ENCODE data around the gene CCDC192. TPM values are rescaled to one million over a fixed set of nuclear protein-coding genes. Genes with fewer than 3 reads are reported as not detected.

The CCDC192 gene
- total RNA-seq, 1 donor from 2014 or later, result 2.1 TPM

DNA sequence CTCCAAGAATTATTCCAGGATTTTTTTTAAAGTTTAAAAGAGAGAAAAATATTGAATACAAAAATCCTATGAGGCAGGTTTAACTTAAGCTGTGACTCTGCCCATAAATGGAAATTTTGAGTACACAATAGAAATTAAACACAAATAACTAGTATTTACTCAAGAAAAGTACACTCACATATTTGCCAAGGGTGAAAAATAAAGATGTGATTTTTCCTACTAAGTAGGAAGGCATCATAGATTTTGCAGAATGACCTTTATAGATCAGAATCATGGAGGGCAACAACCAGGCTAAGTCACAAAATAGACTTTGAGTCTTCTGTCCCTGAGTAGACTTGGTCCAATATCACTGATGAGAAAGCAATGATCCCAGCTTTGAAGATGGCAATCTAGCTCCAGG, 277.7 kb downstream of the CCDC192 start:
- Mint-ChIP-seq H3K4me3 (no peak overlapping the region), H3K27me3 (ENCODE audit: low read depth) (no peaks in the 10 kb centered on the region), H3K36me3 (no peaks in the 10 kb centered on the region), H3K27ac (no peak overlapping the region), H3K9me3 (no peaks in the 10 kb centered on the region), H3K4me1 (peaks cover 23% of the 10 kb centered on the region)
- TF ChIP-seq, protein P1, sequence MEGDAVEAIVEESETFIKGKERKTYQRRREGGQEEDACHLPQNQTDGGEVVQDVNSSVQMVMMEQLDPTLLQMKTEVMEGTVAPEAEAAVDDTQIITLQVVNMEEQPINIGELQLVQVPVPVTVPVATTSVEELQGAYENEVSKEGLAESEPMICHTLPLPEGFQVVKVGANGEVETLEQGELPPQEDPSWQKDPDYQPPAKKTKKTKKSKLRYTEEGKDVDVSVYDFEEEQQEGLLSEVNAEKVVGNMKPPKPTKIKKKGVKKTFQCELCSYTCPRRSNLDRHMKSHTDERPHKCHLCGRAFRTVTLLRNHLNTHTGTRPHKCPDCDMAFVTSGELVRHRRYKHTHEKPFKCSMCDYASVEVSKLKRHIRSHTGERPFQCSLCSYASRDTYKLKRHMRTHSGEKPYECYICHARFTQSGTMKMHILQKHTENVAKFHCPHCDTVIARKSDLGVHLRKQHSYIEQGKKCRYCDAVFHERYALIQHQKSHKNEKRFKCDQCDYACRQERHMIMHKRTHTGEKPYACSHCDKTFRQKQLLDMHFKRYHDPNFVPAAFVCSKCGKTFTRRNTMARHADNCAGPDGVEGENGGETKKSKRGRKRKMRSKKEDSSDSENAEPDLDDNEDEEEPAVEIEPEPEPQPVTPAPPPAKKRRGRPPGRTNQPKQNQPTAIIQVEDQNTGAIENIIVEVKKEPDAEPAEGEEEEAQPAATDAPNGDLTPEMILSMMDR (IDR thresholded peaks at IDR 0.05; ENCODE audit: unreplicated experiment), result no peak
- no peak for DNase-seq (ENCODE audit: low spot score in 2 of 2, unreplicated experiment in 2 of 2)

DNA sequence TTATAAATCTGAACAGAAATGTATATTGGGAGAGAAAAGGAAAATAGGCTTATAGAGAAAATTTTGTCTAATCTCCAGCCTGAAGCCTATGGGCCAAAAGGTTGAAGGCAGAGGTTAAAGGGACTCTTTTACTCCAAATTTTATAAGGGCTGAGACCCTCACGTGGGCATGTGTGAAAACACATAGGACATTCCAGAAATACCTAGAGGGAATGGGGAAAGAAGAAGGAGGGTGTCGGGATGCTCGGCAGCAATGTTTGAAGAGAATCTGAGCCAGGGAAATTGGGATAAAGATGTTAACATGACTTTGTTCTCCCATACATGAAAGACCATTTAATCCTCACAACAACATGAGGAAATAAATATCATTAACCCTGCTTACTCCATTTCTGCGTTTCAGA, 278.3 kb downstream of the CCDC192 start:
- no peak for DNase-seq (ENCODE audit: low spot score in 2 of 2, unreplicated experiment in 2 of 2)
- Mint-ChIP-seq H3K9me3 (no peaks in the 10 kb centered on the region), H3K4me3 (no peak overlapping the region), H3K4me1 (peaks cover 23% of the 10 kb centered on the region), H3K27me3 (ENCODE audit: low read depth) (no peaks in the 10 kb centered on the region), H3K27ac (no peak overlapping the region), H3K36me3 (no peaks in the 10 kb centered on the region)
- TF ChIP-seq, protein P1 (IDR thresholded peaks at IDR 0.05; ENCODE audit: unreplicated experiment), result no peak

DNA sequence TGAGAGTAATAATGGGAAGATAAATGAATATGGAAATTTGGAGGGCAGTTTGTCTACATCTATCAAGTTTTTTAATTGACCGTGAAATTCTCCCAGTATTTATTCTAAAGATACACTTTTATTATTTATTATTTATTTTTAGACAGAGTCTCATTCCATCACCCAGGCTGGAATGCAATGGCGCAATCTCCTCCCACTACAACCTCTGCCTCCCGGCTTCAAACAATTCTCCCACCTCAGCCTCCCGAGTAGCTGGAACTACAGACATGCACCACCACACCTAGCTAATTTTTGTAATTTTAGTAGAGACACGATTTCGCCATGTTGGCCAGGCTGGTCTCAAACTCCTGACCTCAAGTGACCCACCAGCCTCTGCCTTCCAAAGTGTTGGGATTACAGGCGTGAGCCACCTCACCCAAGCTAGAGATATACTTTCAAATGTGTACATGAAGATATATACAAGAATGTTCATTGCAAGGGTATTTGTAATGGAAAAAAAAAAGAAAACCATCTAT, 282.7 kb downstream of the CCDC192 start:
- H3K36me3 Mint-ChIP-seq, result no peaks in the 10 kb centered on the region
- H3K9me3 Mint-ChIP-seq, result peaks cover 7% of the 10 kb centered on the region
- H3K27ac Mint-ChIP-seq, result no peak overlapping the region
- no peak overlapping the region for H3K4me3 Mint-ChIP-seq
- H3K4me1 Mint-ChIP-seq, result peaks cover 35% of the 10 kb centered on the region
- TF ChIP-seq, protein P1 (IDR thresholded peaks at IDR 0.05; ENCODE audit: unreplicated experiment), result no peak
- no peak for DNase-seq (ENCODE audit: low spot score in 2 of 2, unreplicated experiment in 2 of 2)
- no peaks in the 10 kb centered on the region for H3K27me3 Mint-ChIP-seq (ENCODE audit: low read depth)

DNA sequence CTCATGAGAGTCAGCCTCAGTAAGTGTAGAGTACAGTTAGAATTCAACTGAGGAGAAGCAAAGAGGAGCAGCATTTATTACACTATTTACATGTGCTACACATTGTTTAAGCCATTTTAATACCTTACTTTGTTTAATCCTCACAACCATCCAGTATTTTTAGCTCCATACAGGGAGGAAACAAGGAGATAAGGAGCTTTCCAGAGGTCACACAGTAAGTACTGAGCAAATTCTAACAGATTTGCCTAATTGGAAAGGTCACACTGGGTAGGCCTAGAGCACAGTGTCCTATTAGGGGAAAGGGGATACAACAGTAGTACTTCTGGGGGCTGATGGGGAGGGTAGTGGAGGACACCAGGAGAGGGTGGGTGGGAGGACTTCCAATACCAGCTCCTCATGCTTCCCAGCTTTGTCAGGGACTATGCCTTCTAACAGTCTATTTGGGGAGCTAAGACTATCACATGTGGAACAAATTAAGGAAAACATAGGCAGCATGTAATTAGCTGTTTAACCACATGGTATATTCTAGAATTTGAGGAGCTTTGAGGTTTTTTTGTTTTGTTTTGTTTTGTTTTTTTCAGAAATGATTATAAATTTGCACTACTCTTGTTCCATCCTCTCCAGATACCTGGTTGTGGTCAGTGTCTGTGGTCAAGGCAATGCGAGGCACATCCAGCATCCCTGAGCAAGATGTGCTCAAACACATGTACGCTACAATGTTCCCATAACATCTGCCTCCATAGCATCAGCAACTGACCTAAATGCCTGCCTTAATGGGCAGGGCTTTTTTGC, 284.4 kb downstream of the CCDC192 start:
- DNase-seq (ENCODE audit: low spot score in 2 of 2, unreplicated experiment in 2 of 2), result no peak
- no peaks in the 10 kb centered on the region for H3K36me3 Mint-ChIP-seq
- H3K4me1 Mint-ChIP-seq, result peaks cover 19% of the 10 kb centered on the region
- peaks cover 10% of the 10 kb centered on the region for H3K9me3 Mint-ChIP-seq
- peak overlapping the region; percentile 90 for H3K27ac Mint-ChIP-seq
- no peak overlapping the region for H3K4me3 Mint-ChIP-seq
- no peaks in the 10 kb centered on the region for H3K27me3 Mint-ChIP-seq (ENCODE audit: low read depth)
- TF ChIP-seq, protein P1 (IDR thresholded peaks at IDR 0.05; ENCODE audit: unreplicated experiment), result no peak

DNA sequence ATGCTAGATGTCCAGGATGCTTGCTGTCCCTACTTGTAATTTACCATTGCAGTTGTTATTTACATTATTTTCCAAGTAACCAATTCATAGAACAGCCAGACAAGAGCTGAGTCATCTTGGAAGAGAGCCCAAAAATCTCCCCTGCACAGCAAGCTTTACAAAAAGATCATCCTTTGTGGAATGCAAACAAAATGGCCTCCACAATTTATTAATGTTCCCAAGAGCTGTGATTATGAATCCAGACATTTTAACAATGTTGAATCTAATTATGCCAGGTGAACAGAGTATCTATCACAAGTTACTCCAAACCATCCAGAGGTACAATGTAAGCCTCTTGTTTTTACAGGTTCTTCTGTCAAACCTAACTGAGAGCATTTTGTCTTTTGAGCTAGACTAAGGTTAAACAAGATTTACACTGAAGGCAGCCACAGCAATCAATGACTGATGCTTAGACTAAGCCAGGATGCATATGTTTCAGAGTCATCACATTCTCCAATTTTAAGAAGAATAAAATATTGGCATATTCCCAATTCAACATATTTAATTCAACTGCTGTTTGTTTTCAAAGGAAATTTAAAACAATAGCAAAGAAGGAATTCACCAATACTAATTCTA, 285.1 kb downstream of the CCDC192 start:
- H3K9me3 Mint-ChIP-seq, result peaks cover 10% of the 10 kb centered on the region
- no peaks in the 10 kb centered on the region for H3K36me3 Mint-ChIP-seq
- peak overlapping the region; percentile 90 for H3K27ac Mint-ChIP-seq
- peaks cover 12% of the 10 kb centered on the region for H3K4me1 Mint-ChIP-seq
- DNase-seq (ENCODE audit: low spot score in 2 of 2, unreplicated experiment in 2 of 2), result no peak
- no peak overlapping the region for H3K4me3 Mint-ChIP-seq
- TF ChIP-seq, protein P1 (IDR thresholded peaks at IDR 0.05; ENCODE audit: unreplicated experiment), result no peak
- no peaks in the 10 kb centered on the region for H3K27me3 Mint-ChIP-seq (ENCODE audit: low read depth)

Other genes with a start within 250 kb of the CCDC192 start
- gene PRRC1, start 185.8 kb upstream of the CCDC192 start, total RNA-seq, result 81.5 to 89.0 TPM (median 85.8 TPM) in 3 replicates
- not detected in 3 replicates for gene CTXN3, start 54.3 kb upstream of the CCDC192 start, total RNA-seq

Measured in mesothelial cell of epicardium (in vitro differentiated cells).